Measurements from ENCODE around the gene TBC1D5. TPM values are rescaled to one million over a fixed set of nuclear protein-coding genes. Genes with fewer than 3 reads are reported as not detected.

The TBC1D5 gene
- total and polyA plus RNA-seq, 2 of the 4 experiments (the other 2 are of a cell fraction): 16.4 to 57.0 TPM

DNA sequence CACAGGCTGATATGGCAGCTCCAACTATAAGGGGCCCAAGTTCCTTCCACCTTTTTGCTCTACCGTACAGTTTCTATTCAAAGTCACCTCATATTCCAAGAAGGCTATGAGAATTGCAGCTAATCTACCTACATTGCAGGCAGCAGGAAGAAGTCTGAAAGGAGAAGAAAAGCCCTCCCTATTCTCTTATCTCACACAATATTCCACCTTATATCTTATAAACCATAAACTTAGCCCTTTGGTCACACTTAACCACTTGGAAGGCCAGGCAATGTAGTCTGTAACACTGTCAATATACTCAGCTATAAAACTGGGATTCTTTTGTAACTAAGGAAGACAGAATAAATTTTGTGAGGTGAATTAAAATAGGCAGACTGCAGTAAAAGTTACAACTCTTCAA is 54.9 kb downstream of the TBC1D5 start:
- H3K4me2 ChIP-seq (ENCODE audit: low read depth, low read length): no peak overlapping the region
- ChIA-PET CTCF (interaction anchor here (0.6 to 1.6 kb wide), 3 partner anchors 15 to 43 kb away, joined by 3 to 4 read pairs (median 3); no protein-coding TSS in a partner anchor), POLR2A (ENCODE audit: unreplicated experiment) (no interaction called here)
- no peak overlapping the region for H3K4ac ChIP-seq (ENCODE audit: low read depth, low read length)
- H4K91ac ChIP-seq (ENCODE audit: insufficient read depth, low read depth, low read length): no peak overlapping the region
- H3K18ac ChIP-seq (ENCODE audit: low read depth, low read length): no peak overlapping the region
- no peak overlapping the region for H3K23ac ChIP-seq (ENCODE audit: low read depth, low read length)
- no peak overlapping the region for H4K8ac ChIP-seq (ENCODE audit: low read depth in 2 of 2, low read length in 2 of 2)
- no peaks in the 10 kb centered on the region for H3K9me1 ChIP-seq (ENCODE audit: insufficient read depth, low read length)
- no peak overlapping the region for H2BK20ac ChIP-seq (ENCODE audit: low read depth, low read length)
- H2AK5ac ChIP-seq (ENCODE audit: low read depth, low read length): no peak overlapping the region
- H3K9ac ChIP-seq (ENCODE audit: low read depth, low read length): no peak overlapping the region
- no peak overlapping the region for H4K5ac ChIP-seq (ENCODE audit: low read depth, low read length)
- TF ChIP-seq CEBPB (IDR thresholded peaks at IDR 0.05; ENCODE audit: low read depth, low read length) (no peak), NFE2L2 (IDR thresholded peaks at IDR 0.05; ENCODE audit: low read depth, low read length) (no peak), FOS (IDR thresholded peaks at IDR 0.05; ENCODE audit: low read depth, low read length) (no peak), BHLHE40 (IDR thresholded peaks at IDR 0.05; ENCODE audit: low read depth, low read length) (no peak), RFX5 (IDR thresholded peaks at IDR 0.05; ENCODE audit: low read depth, low read length) (no peak), CHD1 (IDR thresholded peaks at IDR 0.05; ENCODE audit: low read depth, low read length) (no peak), POLR2A (IDR thresholded peaks at IDR 0.05; ENCODE audit: low read depth, low read length) (no peak), RCOR1 (IDR thresholded peaks at IDR 0.05; ENCODE audit: insufficient replicate concordance, low read length) (no peak), MAZ (IDR thresholded peaks at IDR 0.05; ENCODE audit: borderline replicate concordance, low read depth, low read length) (no peak), MAFK (IDR thresholded peaks at IDR 0.05; ENCODE audit: low read depth, low read length) (no peak), MXI1 (IDR thresholded peaks at IDR 0.05; ENCODE audit: borderline replicate concordance, low read depth, low read length) (no peak), RAD21 (IDR thresholded peaks at IDR 0.05; ENCODE audit: low read length) (no peak), SMC3 (IDR thresholded peaks at IDR 0.05; ENCODE audit: low read depth, low read length) (no peak)
- TF ChIP-seq, protein P1, sequence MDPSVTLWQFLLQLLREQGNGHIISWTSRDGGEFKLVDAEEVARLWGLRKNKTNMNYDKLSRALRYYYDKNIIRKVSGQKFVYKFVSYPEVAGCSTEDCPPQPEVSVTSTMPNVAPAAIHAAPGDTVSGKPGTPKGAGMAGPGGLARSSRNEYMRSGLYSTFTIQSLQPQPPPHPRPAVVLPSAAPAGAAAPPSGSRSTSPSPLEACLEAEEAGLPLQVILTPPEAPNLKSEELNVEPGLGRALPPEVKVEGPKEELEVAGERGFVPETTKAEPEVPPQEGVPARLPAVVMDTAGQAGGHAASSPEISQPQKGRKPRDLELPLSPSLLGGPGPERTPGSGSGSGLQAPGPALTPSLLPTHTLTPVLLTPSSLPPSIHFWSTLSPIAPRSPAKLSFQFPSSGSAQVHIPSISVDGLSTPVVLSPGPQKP (IDR thresholded peaks at IDR 0.05; ENCODE audit: borderline replicate concordance, low read depth, low read length): no peak
- TF ChIP-seq, protein P2, sequence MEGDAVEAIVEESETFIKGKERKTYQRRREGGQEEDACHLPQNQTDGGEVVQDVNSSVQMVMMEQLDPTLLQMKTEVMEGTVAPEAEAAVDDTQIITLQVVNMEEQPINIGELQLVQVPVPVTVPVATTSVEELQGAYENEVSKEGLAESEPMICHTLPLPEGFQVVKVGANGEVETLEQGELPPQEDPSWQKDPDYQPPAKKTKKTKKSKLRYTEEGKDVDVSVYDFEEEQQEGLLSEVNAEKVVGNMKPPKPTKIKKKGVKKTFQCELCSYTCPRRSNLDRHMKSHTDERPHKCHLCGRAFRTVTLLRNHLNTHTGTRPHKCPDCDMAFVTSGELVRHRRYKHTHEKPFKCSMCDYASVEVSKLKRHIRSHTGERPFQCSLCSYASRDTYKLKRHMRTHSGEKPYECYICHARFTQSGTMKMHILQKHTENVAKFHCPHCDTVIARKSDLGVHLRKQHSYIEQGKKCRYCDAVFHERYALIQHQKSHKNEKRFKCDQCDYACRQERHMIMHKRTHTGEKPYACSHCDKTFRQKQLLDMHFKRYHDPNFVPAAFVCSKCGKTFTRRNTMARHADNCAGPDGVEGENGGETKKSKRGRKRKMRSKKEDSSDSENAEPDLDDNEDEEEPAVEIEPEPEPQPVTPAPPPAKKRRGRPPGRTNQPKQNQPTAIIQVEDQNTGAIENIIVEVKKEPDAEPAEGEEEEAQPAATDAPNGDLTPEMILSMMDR (conservative IDR thresholded peaks at IDR 0.05; ENCODE audit: low read depth, low read length): no peak
- TF ChIP-seq, protein P3, sequence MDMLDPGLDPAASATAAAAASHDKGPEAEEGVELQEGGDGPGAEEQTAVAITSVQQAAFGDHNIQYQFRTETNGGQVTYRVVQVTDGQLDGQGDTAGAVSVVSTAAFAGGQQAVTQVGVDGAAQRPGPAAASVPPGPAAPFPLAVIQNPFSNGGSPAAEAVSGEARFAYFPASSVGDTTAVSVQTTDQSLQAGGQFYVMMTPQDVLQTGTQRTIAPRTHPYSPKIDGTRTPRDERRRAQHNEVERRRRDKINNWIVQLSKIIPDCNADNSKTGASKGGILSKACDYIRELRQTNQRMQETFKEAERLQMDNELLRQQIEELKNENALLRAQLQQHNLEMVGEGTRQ (IDR thresholded peaks at IDR 0.05; ENCODE audit: low read depth, low read length): no peak
- no peaks in the 10 kb centered on the region for H4K20me1 ChIP-seq (ENCODE audit: insufficient read depth, low read length)
- no peak overlapping the region for H3K56ac ChIP-seq (ENCODE audit: extremely low read depth, insufficient read depth, low read length)
- H2AFZ ChIP-seq (replicated peaks; ENCODE audit: low read length, poor library complexity): no peak overlapping the region
- H3K9me3 ChIP-seq (ENCODE audit: control insufficient read depth, insufficient read depth, low read length): no peaks in the 10 kb centered on the region
- DNase-seq (no peak), ATAC-seq (ENCODE audit: low read depth) (no peak)
- no peak overlapping the region for H2BK15ac ChIP-seq (ENCODE audit: low read depth, low read length)
- WGBS, 2 experiments (ENCODE audit: extremely low coverage in 2 of 2, insufficient read length in 1 of 2): no CpG with 5 or more reads among the region's 1 CpG
- no peaks in the 10 kb centered on the region for H3K36me3 ChIP-seq (ENCODE audit: control insufficient read depth, insufficient read depth, low read length)
- H2BK5ac ChIP-seq (ENCODE audit: low read depth, low read length, poor library complexity, severe bottlenecking): no peak overlapping the region
- H2AK9ac ChIP-seq (replicated peaks; ENCODE audit: low read depth, low read length, poor library complexity): no peak overlapping the region
- H3K14ac ChIP-seq (replicated peaks; ENCODE audit: low read depth, low read length): no peak overlapping the region
- H3K4me1 ChIP-seq (ENCODE audit: control insufficient read depth, insufficient read depth, low read length): no peaks in the 10 kb centered on the region
- no peak overlapping the region for H3K27ac ChIP-seq (ENCODE audit: insufficient read depth, low read length)
- H3K79me1 ChIP-seq (ENCODE audit: low read depth in 1 of 2, low read length in 2 of 2): peaks cover 3 to 7% of the 10 kb centered on the region in 2 experiments; a peak in 3 of 4 replicates
- no peaks in the 10 kb centered on the region for H3K27me3 ChIP-seq (ENCODE audit: control insufficient read depth, insufficient read depth, low read length)
- in situ Hi-C loops (cut with MboI; ENCODE audit: low sequenced_read_pairs): no loop called here
- H2BK120ac ChIP-seq (ENCODE audit: low read depth, low read length): no peak overlapping the region
- intact Hi-C loops (cut with micrococcal nuclease): no loop called here
- dilution Hi-C loops (cut with HindIII; ENCODE audit: low sequenced_read_pairs, unreplicated experiment): no loop called here
- H3K4me3 ChIP-seq (ENCODE audit: insufficient read depth, low read depth, low read length): no peak overlapping the region
- BruUV-seq (replicated peaks): no TSS peak

Measured in IMR-90 (cell line).